HCT116 (cell line): ENCODE results near the gene CALCOCO2. TPM values are rescaled to one million over a fixed set of nuclear protein-coding genes. Genes with fewer than 3 reads are reported as not detected.

Experiments
- ATAC-seq: fragments of 200-7000 bp; cut with Tn5 transposase; 2 replicates; pipeline ENCODE4 v1.9.1; 2020; ENCODE audit warnings: mild to moderate bottlenecking, moderate library complexity
- BruUV-seq: library from RNA; stranded (reverse); fragments of 400-500 nt; replicated peaks from 2 replicates; lab custom pipeline; 2021; lab: Mats Ljungman, UMichigan
- CTCF ChIA-PET: fragments of 300-600 bp; sonication (Branson Sonifier 250); formaldehyde crosslinking; loops from one replicate; lab custom pipeline; 2021; ENCODE audit warnings: antibody characterized with exemption; lab: Charles Lee
- POLR2A ChIA-PET: fragments of 300-600, 350-600 bp; sonication (Branson Sonifier 250); formaldehyde crosslinking; loops from one replicate; lab custom pipeline; 2021; ENCODE audit warnings: antibody characterized with exemption; lab: Charles Lee
- RAD21 ChIA-PET, 2 experiments: fragments of 300-600 bp; sonication (Branson Sonifier 250); formaldehyde crosslinking; loops; one replicate each; lab custom pipeline; 2023; ENCODE audit warnings: low total read pairs in 2 of 2; ENCODE audit not compliant: uncharacterized antibody in 2 of 2, unreplicated experiment in 2 of 2, low non-redundant PET in 1 of 2; lab: Charles Lee
- DNase-seq: peaks from one replicate; pipeline ENCODE4 v3.0.0-alpha.2; 2010; ENCODE audit warnings: low read depth, low spot score
- H2AFZ ChIP-seq: fragments of 200-600 bp; shearing (Covaris generic), sonication (generic); 2 replicates; pipeline ENCODE4 v1.6.1; 2017; ENCODE audit warnings: low read depth, mixed run types, mixed read lengths, antibody characterized with exemption, low read length; ENCODE audit not compliant: poor library complexity, severe bottlenecking
- H3K27ac ChIP-seq: 2 replicates; pipeline ENCODE4 v1.5.1; 2012; ENCODE audit warnings: low read depth, low read length
- H3K27me3 ChIP-seq: fragments of 200-600 bp; sonication (generic); 2 replicates; pipeline ENCODE4 v1.6.1; 2016; ENCODE audit warnings: mixed run types, low read length, mixed read lengths; ENCODE audit not compliant: insufficient read depth
- H3K36me3 ChIP-seq, 2 experiments: fragments of 200-500 bp in 1 of 2; fragments of 200-600 bp in 1 of 2; sonication (Bioruptor generic) in 1 of 2; sonication (generic) in 1 of 2; 2 replicates each; pipeline versions ENCODE4 v1.5.1 to v1.6.1; 2014 to 2016; ENCODE audit warnings: low read length in 2 of 2, inconsistent platforms in 1 of 2, mixed read lengths in 1 of 2, mixed run types in 1 of 2; ENCODE audit not compliant: insufficient read depth in 2 of 2, control insufficient read depth in 1 of 2
- H3K4me1 ChIP-seq, 2 experiments: fragments of 200-600 bp in 1 of 2; sonication (generic) in 1 of 2; 2 replicates each; pipeline versions ENCODE4 v1.5.1 to v1.6.1; 2012 to 2017; ENCODE audit warnings: low read length in 2 of 2, inconsistent platforms in 1 of 2, mild to moderate bottlenecking in 1 of 2, mixed read lengths in 1 of 2, mixed run types in 1 of 2, moderate library complexity in 1 of 2; ENCODE audit not compliant: insufficient read depth in 2 of 2, control insufficient read depth in 1 of 2
- H3K4me2 ChIP-seq: fragments of 200-600 bp; sonication (generic); 2 replicates; pipeline ENCODE4 v1.6.1; 2017; ENCODE audit warnings: mixed run types, low read length, mixed read lengths
- H3K4me3 ChIP-seq, 2 experiments: fragments of 200-600 bp in 1 of 2; sonication (generic) in 1 of 2; replicated peaks in 1 of 2; 2 replicates each; pipeline ENCODE4 v1.5.1; 2011 to 2016; ENCODE audit warnings: low read length in 2 of 2, control low read depth in 1 of 2, low read depth in 1 of 2, mild to moderate bottlenecking in 1 of 2, mixed read lengths in 1 of 2, mixed run types in 1 of 2
- H3K79me2 ChIP-seq: fragments of 200-600 bp; sonication (generic); 2 replicates; pipeline ENCODE4 v1.6.1; 2017; ENCODE audit warnings: mild to moderate bottlenecking, mixed run types, low read length, moderate library complexity, mixed read lengths; ENCODE audit not compliant: insufficient read depth
- H3K9ac ChIP-seq: fragments of 200-600 bp; sonication (generic); 2 replicates; pipeline ENCODE4 v1.6.1; 2016; ENCODE audit warnings: low read length, mixed read lengths
- H3K9me2 ChIP-seq: fragments of 200-600 bp; sonication (generic), shearing (Covaris generic); 2 replicates; pipeline ENCODE4 v1.6.1; 2017; ENCODE audit warnings: mixed run types, mild to moderate bottlenecking, moderate library complexity; ENCODE audit not compliant: insufficient read depth
- H3K9me3 ChIP-seq, 2 experiments: fragments of 200-500 bp in 1 of 2; fragments of 200-600 bp in 1 of 2; sonication (Bioruptor generic) in 1 of 2; sonication (generic) in 1 of 2; 2 replicates each; pipeline ENCODE4 v1.6.1; 2014 to 2017; ENCODE audit warnings: low read length in 2 of 2, mixed read lengths in 2 of 2, inconsistent platforms in 1 of 2, low read depth in 1 of 2, mild to moderate bottlenecking in 1 of 2, mixed run types in 1 of 2, moderate library complexity in 1 of 2; ENCODE audit not compliant: control insufficient read depth in 1 of 2, insufficient read depth in 1 of 2
- H4K20me1 ChIP-seq: fragments of 200-600 bp; sonication (generic), shearing (Covaris generic); 2 replicates; pipeline ENCODE4 v1.6.1; 2017; ENCODE audit warnings: mixed run types, mild to moderate bottlenecking, moderate library complexity; ENCODE audit not compliant: insufficient read depth
- EGR1 ChIP-seq: IDR thresholded peaks from 2 replicates; pipeline ENCODE4 v1.6.1; 2012; ENCODE audit warnings: low read depth
- ELF1 ChIP-seq: IDR thresholded peaks from 2 replicates; pipeline ENCODE4 v1.6.1; 2012; ENCODE audit warnings: low read depth, borderline replicate concordance
- EZH2 ChIP-seq: fragments of 200-600 bp; sonication (generic); IDR thresholded peaks from 2 replicates; pipeline ENCODE4 v1.6.1; 2017; ENCODE audit warnings: antibody characterized with exemption, mixed run types
- EZH2phosphoT487 ChIP-seq: fragments of 200-600 bp; IDR thresholded peaks from 2 replicates; pipeline ENCODE4 v1.6.1; 2018; ENCODE audit warnings: antibody characterized with exemption, borderline replicate concordance
- FOSL1 ChIP-seq: IDR thresholded peaks from 2 replicates; pipeline ENCODE4 v1.6.1; 2012; ENCODE audit warnings: low read depth
- RAD21 ChIP-seq: IDR thresholded peaks from 2 replicates; pipeline ENCODE4 v1.6.1; 2012; ENCODE audit warnings: low read depth, mild to moderate bottlenecking
- TCF7L2 ChIP-seq: IDR thresholded peaks from 2 replicates; pipeline ENCODE4 v1.7.0; 2011; ENCODE audit warnings: borderline replicate concordance, inconsistent platforms; ENCODE audit not compliant: insufficient read depth, insufficient read length; ENCODE audit errors: extremely low read depth
- YY1 ChIP-seq: IDR thresholded peaks from 2 replicates; pipeline ENCODE4 v1.6.1; 2011; ENCODE audit warnings: low read length, low read depth, moderate library complexity, mild to moderate bottlenecking; ENCODE audit not compliant: insufficient replicate concordance; ENCODE audit errors: extremely low read depth
- intact Hi-C: fragments of 100-400 bp; cut with micrococcal nuclease; formaldehyde crosslinking; loops from 2 replicates; pipeline ENCODE4 v1.10.0; 2022
- total RNA-seq: library from RNA; stranded (reverse); gene quantifications from one replicate; pipeline ENCODE4 v1.2.1, GENCODE V29; 2021; ENCODE audit not compliant: unreplicated experiment
- TF ChIP-seq, protein P1 (sequence below), 3 experiments: fragments of 200-600 bp in 1 of 3; sonication (generic) in 1 of 3; IDR thresholded peaks in 2 of 3; conservative IDR thresholded peaks in 1 of 3; 2 replicates each; pipeline ENCODE4 v1.5.1; 2012 to 2017; ENCODE audit warnings: low read depth in 2 of 3, low read length in 2 of 3, antibody characterized with exemption in 1 of 3, borderline replicate concordance in 1 of 3, control low read depth in 1 of 3, mild to moderate bottlenecking in 1 of 3, mixed read lengths in 1 of 3, mixed run types in 1 of 3, moderate library complexity in 1 of 3; ENCODE audit not compliant: insufficient read depth in 1 of 3
- TF ChIP-seq, protein P2 (sequence below): IDR thresholded peaks from 2 replicates; pipeline ENCODE4 v1.6.1; 2012; ENCODE audit warnings: low read depth

CALCOCO2 gene
- total RNA-seq, 1 experiment from 2014 or later = 151 TPM

DNA sequence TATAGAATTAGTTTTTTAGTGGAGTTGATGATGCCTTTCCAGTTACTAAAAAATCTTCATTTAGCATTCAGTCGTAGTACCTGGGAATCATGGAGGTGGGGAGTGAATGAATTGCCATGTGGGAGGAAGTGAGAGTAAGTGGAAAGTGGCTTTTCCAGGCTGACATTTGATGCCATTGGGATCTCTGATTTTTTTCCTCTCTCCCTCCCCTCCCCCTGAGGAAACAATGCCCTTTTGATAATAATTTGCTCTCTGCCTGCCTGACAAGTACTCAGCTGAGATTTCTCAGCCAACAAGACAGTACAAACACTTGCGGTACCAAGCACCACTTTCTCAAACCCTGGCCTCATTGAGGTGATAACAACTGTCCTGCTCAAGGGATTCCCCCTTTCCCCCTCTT lies 79.5 kb downstream of the CALCOCO2 start:
- ChIA-PET RAD21 (no interaction called here), CTCF (no interaction called here)
- Histone ChIP-seq H3K9me3 (no peaks in the 10 kb centered on the region), H3K27me3 (no peaks in the 10 kb centered on the region), H2AFZ (no peak overlapping the region), H4K20me1 (peaks cover 37% of the 10 kb centered on the region), H3K9me2 (no peaks in the 10 kb centered on the region), H3K4me2 (peak overlapping the region; percentile 75)
- no TSS peak for BruUV-seq
- no peak for DNase-seq
- ATAC-seq = no peak
- TF ChIP-seq ELF1 (no peak), EGR1 (no peak), FOSL1 (no peak), TCF7L2 (no peak), EZH2phosphoT487 (no peak)
- TF ChIP-seq, protein P1, sequence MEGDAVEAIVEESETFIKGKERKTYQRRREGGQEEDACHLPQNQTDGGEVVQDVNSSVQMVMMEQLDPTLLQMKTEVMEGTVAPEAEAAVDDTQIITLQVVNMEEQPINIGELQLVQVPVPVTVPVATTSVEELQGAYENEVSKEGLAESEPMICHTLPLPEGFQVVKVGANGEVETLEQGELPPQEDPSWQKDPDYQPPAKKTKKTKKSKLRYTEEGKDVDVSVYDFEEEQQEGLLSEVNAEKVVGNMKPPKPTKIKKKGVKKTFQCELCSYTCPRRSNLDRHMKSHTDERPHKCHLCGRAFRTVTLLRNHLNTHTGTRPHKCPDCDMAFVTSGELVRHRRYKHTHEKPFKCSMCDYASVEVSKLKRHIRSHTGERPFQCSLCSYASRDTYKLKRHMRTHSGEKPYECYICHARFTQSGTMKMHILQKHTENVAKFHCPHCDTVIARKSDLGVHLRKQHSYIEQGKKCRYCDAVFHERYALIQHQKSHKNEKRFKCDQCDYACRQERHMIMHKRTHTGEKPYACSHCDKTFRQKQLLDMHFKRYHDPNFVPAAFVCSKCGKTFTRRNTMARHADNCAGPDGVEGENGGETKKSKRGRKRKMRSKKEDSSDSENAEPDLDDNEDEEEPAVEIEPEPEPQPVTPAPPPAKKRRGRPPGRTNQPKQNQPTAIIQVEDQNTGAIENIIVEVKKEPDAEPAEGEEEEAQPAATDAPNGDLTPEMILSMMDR (IDR thresholded peaks at IDR 0.05 in 2 of 3, conservative IDR thresholded peaks at IDR 0.05 in 1 of 3; ENCODE audit: borderline replicate concordance in 1 of 3, insufficient read depth in 1 of 3, low read depth in 2 of 3, low read length in 2 of 3) = no peak
- TF ChIP-seq, all 23 proteins: peak for 0
- Histone ChIP-seq H3K36me3 (peaks cover 39 to 54% of the 10 kb centered on the region in 2 experiments), H3K4me1 (peaks cover 18 to 26% of the 10 kb centered on the region in 2 experiments), H3K27ac (no peak overlapping the region), H3K79me2 (peaks cover 69% of the 10 kb centered on the region), H3K4me3 (no peak overlapping the region; a peak in 2 of 4 replicates), H3K9ac (0 out of 2 replicates have a peak overlapping the region, but pooled peaks have one; percentile 93)
- intact Hi-C loops = no loop called here
- POLR2A ChIA-PET = no interaction called here

DNA sequence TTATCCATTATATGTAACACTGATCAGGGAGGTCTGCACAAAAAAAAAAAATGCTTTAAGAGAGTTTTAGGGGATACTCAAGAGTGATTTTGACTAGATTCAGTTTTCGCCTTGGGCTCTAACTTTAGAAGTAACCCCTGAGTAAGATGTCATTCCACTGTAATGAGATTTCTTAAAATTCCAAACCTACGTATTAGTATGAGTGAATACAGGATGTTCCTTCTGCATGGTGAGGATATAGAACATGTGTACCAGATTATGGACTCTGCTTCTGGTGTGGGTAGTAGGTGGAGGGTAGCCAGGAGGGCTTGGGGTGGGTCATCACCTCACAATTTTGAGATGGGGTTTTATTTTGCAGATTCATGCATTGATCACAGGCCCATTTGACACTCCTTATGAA lies 81.6 kb downstream of the CALCOCO2 start:
- Histone ChIP-seq H3K79me2 (peaks cover 90% of the 10 kb centered on the region), H3K9me2 (no peaks in the 10 kb centered on the region), H3K36me3 (peaks cover 53 to 64% of the 10 kb centered on the region in 2 experiments), H3K4me3 (no peak overlapping the region), H3K9ac (no peak overlapping the region), H3K9me3 (no peaks in the 10 kb centered on the region), H3K4me2 (no peak overlapping the region), H2AFZ (no peak overlapping the region), H3K27me3 (no peaks in the 10 kb centered on the region), H3K4me1 (peaks cover 15 to 23% of the 10 kb centered on the region in 2 experiments), H4K20me1 (peaks cover 40% of the 10 kb centered on the region), H3K27ac (no peak overlapping the region)
- BruUV-seq = no TSS peak
- CTCF ChIA-PET = no interaction called here
- RAD21 ChIA-PET = no interaction called here
- ATAC-seq (no peak), DNase-seq (no peak)
- POLR2A ChIA-PET = no interaction called here
- intact Hi-C loops = no loop called here
- TF ChIP-seq EZH2phosphoT487 (no peak), RAD21 (no peak), YY1 (no peak), EZH2 (no peak)
- TF ChIP-seq, protein P1 (IDR thresholded peaks at IDR 0.05 in 2 of 3, conservative IDR thresholded peaks at IDR 0.05 in 1 of 3; ENCODE audit: borderline replicate concordance in 1 of 3, insufficient read depth in 1 of 3, low read depth in 2 of 3, low read length in 2 of 3) = no peak
- TF ChIP-seq, protein P2, sequence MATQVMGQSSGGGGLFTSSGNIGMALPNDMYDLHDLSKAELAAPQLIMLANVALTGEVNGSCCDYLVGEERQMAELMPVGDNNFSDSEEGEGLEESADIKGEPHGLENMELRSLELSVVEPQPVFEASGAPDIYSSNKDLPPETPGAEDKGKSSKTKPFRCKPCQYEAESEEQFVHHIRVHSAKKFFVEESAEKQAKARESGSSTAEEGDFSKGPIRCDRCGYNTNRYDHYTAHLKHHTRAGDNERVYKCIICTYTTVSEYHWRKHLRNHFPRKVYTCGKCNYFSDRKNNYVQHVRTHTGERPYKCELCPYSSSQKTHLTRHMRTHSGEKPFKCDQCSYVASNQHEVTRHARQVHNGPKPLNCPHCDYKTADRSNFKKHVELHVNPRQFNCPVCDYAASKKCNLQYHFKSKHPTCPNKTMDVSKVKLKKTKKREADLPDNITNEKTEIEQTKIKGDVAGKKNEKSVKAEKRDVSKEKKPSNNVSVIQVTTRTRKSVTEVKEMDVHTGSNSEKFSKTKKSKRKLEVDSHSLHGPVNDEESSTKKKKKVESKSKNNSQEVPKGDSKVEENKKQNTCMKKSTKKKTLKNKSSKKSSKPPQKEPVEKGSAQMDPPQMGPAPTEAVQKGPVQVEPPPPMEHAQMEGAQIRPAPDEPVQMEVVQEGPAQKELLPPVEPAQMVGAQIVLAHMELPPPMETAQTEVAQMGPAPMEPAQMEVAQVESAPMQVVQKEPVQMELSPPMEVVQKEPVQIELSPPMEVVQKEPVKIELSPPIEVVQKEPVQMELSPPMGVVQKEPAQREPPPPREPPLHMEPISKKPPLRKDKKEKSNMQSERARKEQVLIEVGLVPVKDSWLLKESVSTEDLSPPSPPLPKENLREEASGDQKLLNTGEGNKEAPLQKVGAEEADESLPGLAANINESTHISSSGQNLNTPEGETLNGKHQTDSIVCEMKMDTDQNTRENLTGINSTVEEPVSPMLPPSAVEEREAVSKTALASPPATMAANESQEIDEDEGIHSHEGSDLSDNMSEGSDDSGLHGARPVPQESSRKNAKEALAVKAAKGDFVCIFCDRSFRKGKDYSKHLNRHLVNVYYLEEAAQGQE = no peak
